ENCODE results near the gene TROAP. TPM values are rescaled to one million over a fixed set of nuclear protein-coding genes. Genes with fewer than 3 reads are reported as not detected.

TROAP gene
- total and polyA plus RNA-seq, 9 of the 15 experiments (the other 6 are each of a cell fraction or from before 2014, with no cell fraction given) = 46.4 to 171 (median 59.8) TPM

GRCh38 chr12:49347311-49348193, 24.5 kb downstream of the TROAP start (continued):
- peak; percentile 81 for TF ChIP-seq CTBP1 (IDR thresholded peaks at IDR 0.05; ENCODE audit: borderline replicate concordance)

GRCh38 chr12:49348781-49349180, 25.7 kb downstream of the TROAP start:
- peaks cover 4% of the 10 kb centered on the region; the same call in 1 of the 2 replicates for H4K20me1 ChIP-seq (replicated peaks; ENCODE audit: control insufficient read depth, insufficient read depth, low read length)
- H3K79me2 ChIP-seq (ENCODE audit: control insufficient read depth, insufficient read depth, low read length) = no peaks in the 10 kb centered on the region
- no peak overlapping the region for H3K4me3 ChIP-seq
- no peaks in the 10 kb centered on the region for H3K9me3 ChIP-seq (replicated peaks; ENCODE audit: control insufficient read depth, insufficient read depth, low read depth, low read length)
- peaks cover 14 to 32% of the 10 kb centered on the region in 2 experiments for H3K4me1 ChIP-seq (replicated peaks in 1 of 2; ENCODE audit: control insufficient read depth in 2 of 2, insufficient read depth in 2 of 2, low read length in 2 of 2)
- ChIA-PET POLR2A (interaction anchor here (1.1 to 1.7 kb wide), 4 partner anchors 53 to 232 kb away, joined by 3 to 17 read pairs (median 4); partner anchors contain the start of gene PRPH), CTCF (ENCODE audit: low intra/inter-chr PET ratio) (interaction anchor here (1.0 to 1.9 kb wide), 2 partner anchors 8 to 61 kb away, joined by 3 to 8 read pairs; no protein-coding TSS in a partner anchor)
- intact Hi-C loops (cut with micrococcal nuclease) (loop anchor here (10.0 kb wide), 2 partner anchors 284 to 374 kb away; partner anchors contain the start of genes KMT2D, RHEBL1, WNT1 and WNT10B), in situ Hi-C loops (cut with MboI) (no loop called here)
- TF ChIP-seq HDGF (IDR thresholded peaks at IDR 0.05) = no peak
- no peak overlapping the region for H3K4me2 ChIP-seq (ENCODE audit: insufficient read depth, low read length)
- no peaks in the 10 kb centered on the region for H3K9me1 ChIP-seq (ENCODE audit: control insufficient read depth, insufficient read depth, low read length)
- BruUV-seq (replicated peaks) = no TSS peak
- DNase-seq (ENCODE audit: extremely low read depth in 1 of 4, low spot score in 3 of 4) (no peak), ATAC-seq (no peak), FAIRE-seq (no peak)
- H3K36me3 ChIP-seq (ENCODE audit: control insufficient read depth, insufficient read depth, low read length) = no peaks in the 10 kb centered on the region
- no peak overlapping the region for H3K27ac ChIP-seq (ENCODE audit: extremely low read depth, low read depth, low read length)
- H3K27me3 ChIP-seq (ENCODE audit: control insufficient read depth in 2 of 2, insufficient read depth in 2 of 2, low read length in 2 of 2) = peaks cover 23 to 37% of the 10 kb centered on the region in 2 experiments; a peak in 4 of 5 replicates
- H3K9ac ChIP-seq (ENCODE audit: insufficient read depth in 1 of 2, low read depth in 2 of 2, low read length in 2 of 2) = no peak overlapping the region; a peak in 1 of 4 replicates
- WGBS (ENCODE audit: insufficient coverage, low coverage, missing lambda C conversion rate) = 58% methylated on average over 5 of the region's 5 CpGs
- no peak overlapping the region for H2AFZ ChIP-seq (ENCODE audit: low read depth, low read length)

All from K562 (cell line).